ENCODE data around the gene NKD1. TPM values are rescaled to one million over a fixed set of nuclear protein-coding genes. Genes with fewer than 3 reads are reported as not detected.

Gene NKD1
- total RNA-seq, 1 donor from 2014 or later = under 0.01 TPM

DNA sequence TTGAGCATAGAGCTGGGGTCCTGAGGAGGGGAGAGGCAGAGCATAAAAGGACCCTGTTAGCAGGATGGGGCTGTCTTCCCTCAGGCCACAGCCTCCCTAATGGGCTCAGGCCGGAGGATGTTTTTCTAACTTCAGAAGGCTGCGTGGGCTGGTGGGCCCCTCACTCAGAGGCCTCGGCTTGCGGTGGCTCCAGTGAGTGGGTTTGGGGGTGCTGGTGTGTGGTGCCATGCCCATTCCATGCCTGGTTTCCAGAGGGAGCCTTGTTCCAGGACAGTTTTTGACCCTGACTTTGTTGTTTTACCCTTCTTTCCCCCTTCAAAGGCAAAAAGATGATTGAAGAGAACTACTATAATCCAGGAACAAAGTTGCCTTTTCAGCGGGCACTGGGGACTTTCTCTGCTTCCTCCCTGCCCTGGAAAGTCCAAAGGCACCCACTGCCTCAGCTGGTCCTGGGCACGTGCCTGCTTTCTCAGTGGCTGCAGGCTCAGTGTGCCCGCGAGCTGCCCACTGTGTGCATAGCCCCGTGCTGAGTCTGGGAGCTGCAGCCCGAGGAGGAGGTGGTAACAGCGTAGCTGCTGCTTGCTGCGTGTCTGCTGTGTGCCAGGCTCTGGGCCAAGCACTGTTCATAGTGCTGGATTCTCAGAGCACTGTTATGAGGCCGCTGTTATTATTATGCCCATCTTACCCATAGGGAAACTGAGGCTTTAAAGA lies 11.8 kb downstream of the NKD1 start:
- DNase-seq (ENCODE audit: low read depth) = no peak
- TF ChIP-seq, protein P1, sequence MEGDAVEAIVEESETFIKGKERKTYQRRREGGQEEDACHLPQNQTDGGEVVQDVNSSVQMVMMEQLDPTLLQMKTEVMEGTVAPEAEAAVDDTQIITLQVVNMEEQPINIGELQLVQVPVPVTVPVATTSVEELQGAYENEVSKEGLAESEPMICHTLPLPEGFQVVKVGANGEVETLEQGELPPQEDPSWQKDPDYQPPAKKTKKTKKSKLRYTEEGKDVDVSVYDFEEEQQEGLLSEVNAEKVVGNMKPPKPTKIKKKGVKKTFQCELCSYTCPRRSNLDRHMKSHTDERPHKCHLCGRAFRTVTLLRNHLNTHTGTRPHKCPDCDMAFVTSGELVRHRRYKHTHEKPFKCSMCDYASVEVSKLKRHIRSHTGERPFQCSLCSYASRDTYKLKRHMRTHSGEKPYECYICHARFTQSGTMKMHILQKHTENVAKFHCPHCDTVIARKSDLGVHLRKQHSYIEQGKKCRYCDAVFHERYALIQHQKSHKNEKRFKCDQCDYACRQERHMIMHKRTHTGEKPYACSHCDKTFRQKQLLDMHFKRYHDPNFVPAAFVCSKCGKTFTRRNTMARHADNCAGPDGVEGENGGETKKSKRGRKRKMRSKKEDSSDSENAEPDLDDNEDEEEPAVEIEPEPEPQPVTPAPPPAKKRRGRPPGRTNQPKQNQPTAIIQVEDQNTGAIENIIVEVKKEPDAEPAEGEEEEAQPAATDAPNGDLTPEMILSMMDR (IDR thresholded peaks at IDR 0.05; ENCODE audit: insufficient read depth, low read length, severe bottlenecking) = no peak
- no peaks in the 10 kb centered on the region for H3K36me3 ChIP-seq (ENCODE audit: control insufficient read depth, insufficient read depth, low read length)
- H3K4me3 ChIP-seq (ENCODE audit: low read depth, low read length) = no peak overlapping the region
- no peaks in the 10 kb centered on the region for H3K27me3 ChIP-seq (ENCODE audit: control insufficient read depth, insufficient read depth, low read length)
- FAIRE-seq = no peak

DNA sequence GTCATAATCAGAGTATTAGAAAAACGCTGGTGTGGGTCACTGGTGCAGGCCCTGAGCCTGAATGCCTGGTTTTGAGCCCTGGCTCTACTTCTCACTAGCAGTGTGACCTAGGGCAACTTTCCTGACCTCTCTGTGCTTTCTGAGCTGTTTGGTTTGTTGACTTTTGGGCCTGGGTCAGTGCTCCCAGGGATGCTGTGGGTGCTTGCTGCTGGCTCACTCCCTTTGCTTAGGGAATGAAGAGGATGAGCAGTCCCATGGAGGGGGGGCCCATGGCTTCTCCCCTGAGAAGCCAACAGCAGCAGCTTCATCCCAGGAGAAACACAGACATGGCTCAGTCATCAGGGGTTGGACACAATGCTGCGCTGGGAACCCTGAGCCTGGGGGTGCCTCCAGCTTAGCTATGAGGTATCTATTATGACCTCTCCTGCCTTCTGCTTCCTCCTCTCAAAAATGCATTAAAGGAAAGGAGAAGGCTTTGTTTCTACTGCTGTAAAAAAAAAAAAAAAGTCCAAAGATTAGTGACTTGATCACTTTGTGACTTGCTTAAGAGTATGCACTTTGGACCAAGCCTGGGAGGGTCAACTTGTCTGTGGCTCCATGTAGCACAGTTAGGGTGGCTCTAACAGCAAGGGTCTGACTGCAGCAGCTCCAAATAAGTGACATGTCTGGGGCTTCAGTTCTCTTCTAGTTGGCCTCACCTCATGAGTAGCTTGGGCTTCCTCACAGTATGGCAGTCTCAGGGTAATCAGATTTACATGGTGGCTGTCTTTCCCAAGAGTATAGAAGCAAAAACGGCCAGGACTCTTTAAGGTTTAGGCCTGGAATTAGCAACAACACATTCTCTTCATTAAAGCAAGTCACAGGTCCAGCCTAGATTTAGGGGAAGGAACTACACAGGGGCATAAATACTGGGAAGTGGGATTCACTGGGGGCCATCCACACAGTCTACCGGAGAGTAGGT lies 13.0 kb downstream of the NKD1 start:
- no peaks in the 10 kb centered on the region for H3K36me3 ChIP-seq (ENCODE audit: control insufficient read depth, insufficient read depth, low read length)
- no peak overlapping the region for H3K4me3 ChIP-seq (ENCODE audit: low read depth, low read length)
- TF ChIP-seq, protein P1 (IDR thresholded peaks at IDR 0.05; ENCODE audit: insufficient read depth, low read length, severe bottlenecking) = no peak
- H3K27me3 ChIP-seq (ENCODE audit: control insufficient read depth, insufficient read depth, low read length) = no peaks in the 10 kb centered on the region
- no peak for DNase-seq (ENCODE audit: low read depth)
- FAIRE-seq = no peak

DNA sequence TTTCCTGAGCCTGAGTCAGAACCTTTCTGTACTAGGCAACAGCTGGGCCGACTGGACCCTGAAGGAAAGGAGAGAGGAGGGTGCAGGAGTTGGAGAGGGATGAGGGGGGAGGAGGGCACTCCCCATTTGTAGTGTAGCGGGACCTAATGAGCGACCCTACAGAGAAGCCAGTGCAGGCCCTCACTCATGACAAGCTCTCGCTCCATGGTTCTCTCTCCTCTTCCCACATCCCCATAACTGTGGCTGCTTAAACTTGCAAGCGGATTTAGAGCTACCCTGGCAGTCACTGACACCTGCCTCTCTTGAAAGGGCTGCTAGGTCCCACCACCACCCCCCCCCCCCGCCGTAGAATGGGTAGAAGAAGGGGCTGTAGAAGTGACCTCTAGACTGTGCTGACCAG lies 14.5 kb downstream of the NKD1 start:
- Histone ChIP-seq H3K36me3 (ENCODE audit: control insufficient read depth, insufficient read depth, low read length) (no peaks in the 10 kb centered on the region), H3K4me3 (ENCODE audit: low read depth, low read length) (no peak overlapping the region), H3K27me3 (ENCODE audit: control insufficient read depth, insufficient read depth, low read length) (no peaks in the 10 kb centered on the region)
- no peak for FAIRE-seq
- DNase-seq (ENCODE audit: low read depth) = no peak
- TF ChIP-seq, protein P1 (IDR thresholded peaks at IDR 0.05; ENCODE audit: insufficient read depth, low read length, severe bottlenecking) = no peak

DNA sequence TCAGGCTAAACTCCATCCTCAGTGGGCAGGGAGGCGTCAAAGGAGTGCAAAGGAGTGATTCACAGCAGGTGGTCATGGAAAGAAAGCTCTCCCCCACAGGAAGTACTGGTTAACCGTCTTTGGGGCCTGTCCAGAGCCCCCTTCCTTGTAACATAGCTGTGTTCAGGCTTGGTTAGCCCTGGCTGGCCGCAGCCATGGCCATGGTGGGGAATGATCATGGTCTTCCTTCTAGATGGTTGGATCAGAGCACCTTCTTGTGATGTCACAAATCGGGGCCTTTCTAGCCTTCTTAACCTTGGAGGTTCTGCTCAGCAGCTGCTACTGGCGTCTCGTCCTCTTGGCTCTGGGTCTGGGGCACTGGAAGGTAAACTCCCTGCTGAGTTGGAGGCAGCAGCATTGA lies 15.8 kb downstream of the NKD1 start:
- TF ChIP-seq, protein P1 (IDR thresholded peaks at IDR 0.05; ENCODE audit: insufficient read depth, low read length, severe bottlenecking) = no peak
- DNase-seq (ENCODE audit: low read depth) = no peak
- no peaks in the 10 kb centered on the region for H3K27me3 ChIP-seq (ENCODE audit: control insufficient read depth, insufficient read depth, low read length)
- no peak overlapping the region for H3K4me3 ChIP-seq (ENCODE audit: low read depth, low read length)
- H3K36me3 ChIP-seq (ENCODE audit: control insufficient read depth, insufficient read depth, low read length) = no peaks in the 10 kb centered on the region
- no peak for FAIRE-seq

DNA sequence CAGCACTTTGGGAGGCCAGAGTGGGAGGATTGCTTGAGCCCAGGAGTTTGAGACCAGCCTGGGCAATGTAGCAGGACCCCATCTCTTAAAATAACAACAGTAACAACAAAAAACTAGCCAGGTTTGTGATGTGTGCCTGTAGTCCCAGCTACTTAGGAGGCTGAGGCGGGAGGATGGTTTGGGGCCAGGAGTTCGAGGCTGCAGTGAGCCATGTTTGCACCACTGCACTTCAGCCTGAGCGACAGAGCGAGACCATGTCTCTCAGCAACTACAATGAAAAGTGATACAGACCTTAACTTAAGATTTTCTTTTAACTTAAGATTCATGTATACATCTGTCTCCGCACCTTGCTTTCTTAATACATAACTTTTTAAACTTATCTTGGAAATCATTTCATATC lies 17.2 kb downstream of the NKD1 start:
- no peaks in the 10 kb centered on the region for H3K36me3 ChIP-seq (ENCODE audit: control insufficient read depth, insufficient read depth, low read length)
- DNase-seq (ENCODE audit: low read depth) (no peak), FAIRE-seq (no peak)
- TF ChIP-seq, protein P1 (IDR thresholded peaks at IDR 0.05; ENCODE audit: insufficient read depth, low read length, severe bottlenecking) = no peak
- H3K27me3 ChIP-seq (ENCODE audit: control insufficient read depth, insufficient read depth, low read length) = no peaks in the 10 kb centered on the region
- no peak overlapping the region for H3K4me3 ChIP-seq (ENCODE audit: low read depth, low read length)

Data from bronchial epithelial cell (primary cell).